Gastrocnemius medialis (tissue), 4 donors: Measurements from ENCODE around the gene QSOX2.

ENCODE experiments used
- POLR2A ChIP-seq, 2 donors: fragments of 450-650 bp; IDR thresholded peaks; one replicate each; pipeline ENCODE4 v1.6.1; 2017; ENCODE audit warnings: antibody characterized with exemption in 2 of 2, mild to moderate bottlenecking in 2 of 2, moderate library complexity in 2 of 2
- TF ChIP-seq, protein P1 (sequence below), 5 experiments: fragments of 450-650 bp in 3 of 5; fragments of 200-600 bp in 2 of 5; sonication (generic) in 2 of 5; IDR thresholded peaks in 4 of 5; conservative IDR thresholded peaks in 1 of 5; 1 replicate in 4 of 5; 2 replicates in 1 of 5; pipeline ENCODE4 v1.5.1; 2016 to 2019; ENCODE audit warnings: antibody characterized with exemption in 5 of 5, mild to moderate bottlenecking in 3 of 5, moderate library complexity in 3 of 5

DNA sequence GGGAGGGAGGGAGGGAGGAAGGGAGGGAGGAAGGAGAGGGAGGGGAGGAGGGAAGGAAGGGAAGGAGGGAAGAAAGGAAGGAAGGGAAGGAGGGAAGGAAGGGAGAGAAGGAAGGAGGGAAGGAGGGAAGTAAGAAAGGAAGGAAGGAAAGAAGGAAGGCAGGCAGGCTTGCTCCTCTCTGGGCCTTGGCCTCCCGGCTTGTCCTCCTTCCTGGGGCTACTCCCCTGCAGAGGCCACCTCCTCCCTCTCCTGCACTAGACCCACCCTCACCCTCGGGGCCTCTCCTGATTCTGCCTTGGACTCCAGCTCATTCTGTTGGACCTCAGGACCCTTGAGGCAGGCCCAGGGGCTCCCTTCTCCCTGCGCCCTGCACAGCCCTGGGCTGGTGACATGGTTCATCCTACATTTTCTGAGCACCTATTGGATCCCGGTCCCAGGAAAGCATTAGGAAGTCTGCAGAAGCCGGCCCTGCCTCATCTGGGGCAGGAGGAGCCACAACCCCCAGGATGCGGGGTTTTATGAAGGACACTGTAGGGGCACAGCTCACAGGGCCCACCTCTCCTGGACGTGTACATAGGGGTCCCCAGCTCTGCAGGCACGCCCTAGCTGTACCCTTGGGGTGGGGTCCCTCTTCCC, 63.7 kb downstream of the QSOX2 start:
- TF ChIP-seq, protein P1, sequence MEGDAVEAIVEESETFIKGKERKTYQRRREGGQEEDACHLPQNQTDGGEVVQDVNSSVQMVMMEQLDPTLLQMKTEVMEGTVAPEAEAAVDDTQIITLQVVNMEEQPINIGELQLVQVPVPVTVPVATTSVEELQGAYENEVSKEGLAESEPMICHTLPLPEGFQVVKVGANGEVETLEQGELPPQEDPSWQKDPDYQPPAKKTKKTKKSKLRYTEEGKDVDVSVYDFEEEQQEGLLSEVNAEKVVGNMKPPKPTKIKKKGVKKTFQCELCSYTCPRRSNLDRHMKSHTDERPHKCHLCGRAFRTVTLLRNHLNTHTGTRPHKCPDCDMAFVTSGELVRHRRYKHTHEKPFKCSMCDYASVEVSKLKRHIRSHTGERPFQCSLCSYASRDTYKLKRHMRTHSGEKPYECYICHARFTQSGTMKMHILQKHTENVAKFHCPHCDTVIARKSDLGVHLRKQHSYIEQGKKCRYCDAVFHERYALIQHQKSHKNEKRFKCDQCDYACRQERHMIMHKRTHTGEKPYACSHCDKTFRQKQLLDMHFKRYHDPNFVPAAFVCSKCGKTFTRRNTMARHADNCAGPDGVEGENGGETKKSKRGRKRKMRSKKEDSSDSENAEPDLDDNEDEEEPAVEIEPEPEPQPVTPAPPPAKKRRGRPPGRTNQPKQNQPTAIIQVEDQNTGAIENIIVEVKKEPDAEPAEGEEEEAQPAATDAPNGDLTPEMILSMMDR (IDR thresholded peaks at IDR 0.05 in 4 of 5, conservative IDR thresholded peaks at IDR 0.05 in 1 of 5): no peak
- TF ChIP-seq POLR2A (IDR thresholded peaks at IDR 0.05): no peak
